Caco-2 (cell line): Measurements from ENCODE around the gene ESPL1. TPM values are rescaled to one million over a fixed set of nuclear protein-coding genes. Genes with fewer than 3 reads are reported as not detected.

Source experiments
- BruUV-seq: library from RNA; stranded (reverse); fragments of 400-500 nt; replicated peaks from 2 replicates; lab custom pipeline; 2021; lab: Mats Ljungman, UMichigan
- CTCF ChIA-PET: fragments of 300-600 bp; sonication (Branson Sonifier 250); formaldehyde crosslinking; loops from one replicate; lab custom pipeline; 2022; ENCODE audit warnings: antibody characterized with exemption; lab: Charles Lee
- POLR2A ChIA-PET: fragments of 300-600 bp; sonication (Branson Sonifier 250); formaldehyde crosslinking; loops from one replicate; lab custom pipeline; 2022; ENCODE audit warnings: antibody characterized with exemption; lab: Charles Lee
- DNase-seq, 2 experiments: peaks; one replicate each; pipeline versions ENCODE4 v3.0.0 to v3.0.0-alpha.2; 2020 to 2022
- H3K27me3 ChIP-seq: replicated peaks from 2 replicates; pipeline ENCODE4 v1.6.0; 2011; ENCODE audit warnings: low read length; ENCODE audit not compliant: control insufficient read depth, insufficient read depth
- H3K36me3 ChIP-seq: 2 replicates; pipeline ENCODE4 v1.5.1; 2011; ENCODE audit warnings: low read length; ENCODE audit not compliant: control insufficient read depth, insufficient read depth
- H3K4me1 ChIP-seq: fragments of 250-450 bp; sonication (Bioruptor Pico); 2 replicates; pipeline ENCODE4 v1.5.1; 2020; ENCODE audit warnings: mild to moderate bottlenecking
- H3K4me3 ChIP-seq: 2 replicates; pipeline ENCODE4 v1.5.1; 2011; ENCODE audit warnings: low read depth, mild to moderate bottlenecking, control low read depth, low read length
- H3K9me3 ChIP-seq: fragments of 250-450 bp; sonication (Bioruptor Pico); 2 replicates; pipeline ENCODE4 v1.5.1; 2020; ENCODE audit warnings: mild to moderate bottlenecking, moderate library complexity
- H3K27ac Mint-ChIP-seq: one replicate; pipeline ENCODE4 v1.8.0; 2022; ENCODE audit warnings: mixed read lengths; ENCODE audit not compliant: unreplicated experiment
- H3K27me3 Mint-ChIP-seq: one replicate; pipeline ENCODE4 v1.8.0; 2022; ENCODE audit warnings: mixed read lengths; ENCODE audit not compliant: insufficient read depth, unreplicated experiment
- H3K36me3 Mint-ChIP-seq: one replicate; pipeline ENCODE4 v1.8.0; 2022; ENCODE audit warnings: mild to moderate bottlenecking, mixed read lengths; ENCODE audit not compliant: insufficient read depth, unreplicated experiment
- H3K4me1 Mint-ChIP-seq: one replicate; pipeline ENCODE4 v1.8.0; 2022; ENCODE audit warnings: low read depth, mixed read lengths; ENCODE audit not compliant: unreplicated experiment
- H3K4me3 Mint-ChIP-seq: one replicate; pipeline ENCODE4 v1.8.0; 2022; ENCODE audit warnings: mild to moderate bottlenecking, moderate library complexity, mixed read lengths; ENCODE audit not compliant: unreplicated experiment
- H3K9me3 Mint-ChIP-seq: one replicate; pipeline ENCODE4 v1.8.0; 2022; ENCODE audit warnings: mixed read lengths; ENCODE audit not compliant: unreplicated experiment
- intact Hi-C: fragments of 100-400 bp; cut with micrococcal nuclease; formaldehyde crosslinking; loops from one replicate; pipeline ENCODE4 v1.10.0; 2022; ENCODE audit not compliant: unreplicated experiment
- total RNA-seq: library from RNA; stranded (reverse); gene quantifications from 2 replicates; pipeline ENCODE4 v1.2.3, GENCODE V29; 2022
- TF ChIP-seq, protein P1 (sequence below), 2 experiments: fragments of 200-600 bp in 1 of 2; IDR thresholded peaks; 1 replicate in 1 of 2; 2 replicates in 1 of 2; pipeline versions ENCODE4 v1.5.1 to v1.8.0; 2011 to 2022; ENCODE audit warnings: antibody characterized with exemption in 1 of 2, control low read depth in 1 of 2, inconsistent platforms in 1 of 2, low read depth in 1 of 2, low read length in 1 of 2, mild to moderate bottlenecking in 1 of 2, moderate library complexity in 1 of 2; ENCODE audit not compliant: insufficient read depth in 1 of 2, severe bottlenecking in 1 of 2, unreplicated experiment in 1 of 2

ESPL1 gene
- total RNA-seq, 1 experiment from 2014 or later, result 32.3 TPM

DNA sequence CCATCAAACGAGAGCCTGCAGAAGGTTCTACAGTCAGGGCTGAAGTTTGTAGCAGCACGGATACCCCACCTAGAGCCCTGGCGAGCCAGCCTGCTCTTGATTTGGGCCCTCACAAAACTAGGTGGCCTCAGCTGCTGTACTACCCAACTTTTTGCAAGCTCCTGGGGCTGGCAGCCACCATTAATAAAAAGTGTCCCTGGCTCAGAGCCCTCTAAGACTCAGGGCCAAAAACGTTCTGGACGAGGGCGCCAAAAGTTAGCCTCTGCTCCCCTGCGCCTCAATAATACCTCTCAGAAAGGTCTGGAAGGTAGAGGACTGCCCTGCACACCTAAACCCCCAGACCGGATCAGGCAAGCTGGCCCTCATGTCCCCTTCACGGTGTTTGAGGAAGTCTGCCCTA is 18.3 kb downstream of the ESPL1 start:
- CTCF ChIA-PET, result interaction anchor here (0.9 to 4.8 kb wide), 3 partner anchors 35 to 73 kb away, joined by 3 to 41 read pairs (median 6); partner anchors contain the start of gene AAAS
- Mint-ChIP-seq H3K9me3 (no peaks in the 10 kb centered on the region), H3K27ac (no peak overlapping the region), H3K27me3 (no peaks in the 10 kb centered on the region), H3K36me3 (peaks cover 30% of the 10 kb centered on the region), H3K4me3 (no peak overlapping the region), H3K4me1 (no peaks in the 10 kb centered on the region)
- no peak for DNase-seq
- H3K27me3 ChIP-seq, result no peaks in the 10 kb centered on the region
- no peaks in the 10 kb centered on the region for H3K9me3 ChIP-seq
- no TSS peak for BruUV-seq
- POLR2A ChIA-PET, result no interaction called here
- H3K4me1 ChIP-seq, result no peaks in the 10 kb centered on the region
- intact Hi-C loops, result loop anchor here (2.0 kb wide), 1 partner anchor 66 kb away; no protein-coding TSS in a partner anchor
- no peak overlapping the region for H3K4me3 ChIP-seq
- peaks cover 2% of the 10 kb centered on the region; the same call in 1 of the 2 replicates for H3K36me3 ChIP-seq
- TF ChIP-seq, protein P1, sequence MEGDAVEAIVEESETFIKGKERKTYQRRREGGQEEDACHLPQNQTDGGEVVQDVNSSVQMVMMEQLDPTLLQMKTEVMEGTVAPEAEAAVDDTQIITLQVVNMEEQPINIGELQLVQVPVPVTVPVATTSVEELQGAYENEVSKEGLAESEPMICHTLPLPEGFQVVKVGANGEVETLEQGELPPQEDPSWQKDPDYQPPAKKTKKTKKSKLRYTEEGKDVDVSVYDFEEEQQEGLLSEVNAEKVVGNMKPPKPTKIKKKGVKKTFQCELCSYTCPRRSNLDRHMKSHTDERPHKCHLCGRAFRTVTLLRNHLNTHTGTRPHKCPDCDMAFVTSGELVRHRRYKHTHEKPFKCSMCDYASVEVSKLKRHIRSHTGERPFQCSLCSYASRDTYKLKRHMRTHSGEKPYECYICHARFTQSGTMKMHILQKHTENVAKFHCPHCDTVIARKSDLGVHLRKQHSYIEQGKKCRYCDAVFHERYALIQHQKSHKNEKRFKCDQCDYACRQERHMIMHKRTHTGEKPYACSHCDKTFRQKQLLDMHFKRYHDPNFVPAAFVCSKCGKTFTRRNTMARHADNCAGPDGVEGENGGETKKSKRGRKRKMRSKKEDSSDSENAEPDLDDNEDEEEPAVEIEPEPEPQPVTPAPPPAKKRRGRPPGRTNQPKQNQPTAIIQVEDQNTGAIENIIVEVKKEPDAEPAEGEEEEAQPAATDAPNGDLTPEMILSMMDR (IDR thresholded peaks at IDR 0.05; ENCODE audit: insufficient read depth in 1 of 2, low read depth in 1 of 2, low read length in 1 of 2, severe bottlenecking in 1 of 2, unreplicated experiment in 1 of 2), result no peak

DNA sequence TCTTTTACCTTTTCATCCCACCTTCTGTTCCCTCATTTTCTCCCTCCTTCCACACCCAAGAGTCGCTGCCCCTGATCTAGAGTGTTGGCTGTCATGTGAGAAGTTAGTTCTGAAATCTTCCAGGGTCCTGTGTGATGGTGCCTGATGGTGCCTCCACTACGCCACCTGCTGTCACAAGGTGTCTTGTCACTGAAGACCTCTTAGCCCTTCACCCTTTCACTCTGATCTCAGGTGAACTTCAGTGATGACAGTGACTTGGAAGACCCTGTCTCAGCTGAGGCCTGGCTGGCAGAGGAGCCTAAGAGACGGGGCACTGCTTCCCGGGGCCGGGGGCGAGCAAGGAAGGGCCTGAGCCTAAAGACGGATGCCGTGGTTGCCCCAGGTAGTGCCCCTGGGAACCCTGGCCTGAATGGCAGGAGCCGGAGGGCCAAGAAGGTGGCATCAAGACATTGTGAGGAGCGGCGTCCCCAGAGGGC is 19.7 kb downstream of the ESPL1 start:
- H3K36me3 ChIP-seq, result peaks cover 2% of the 10 kb centered on the region; the same call in 1 of the 2 replicates

GRCh38 chr12:53288322-53288721 is 20.2 kb downstream of the ESPL1 start:
- no TSS peak for BruUV-seq
- POLR2A ChIA-PET, result no interaction called here
- no peak for DNase-seq
- H3K36me3 ChIP-seq, result peaks cover 2% of the 10 kb centered on the region; the same call in 1 of the 2 replicates
- no peaks in the 10 kb centered on the region for H3K27me3 ChIP-seq
- no peaks in the 10 kb centered on the region for H3K4me1 ChIP-seq
- Mint-ChIP-seq H3K27ac (no peak overlapping the region), H3K9me3 (no peaks in the 10 kb centered on the region), H3K4me1 (no peaks in the 10 kb centered on the region), H3K4me3 (no peak overlapping the region), H3K27me3 (no peaks in the 10 kb centered on the region), H3K36me3 (peaks cover 20% of the 10 kb centered on the region)
- no peaks in the 10 kb centered on the region for H3K9me3 ChIP-seq
- TF ChIP-seq, protein P1 (IDR thresholded peaks at IDR 0.05; ENCODE audit: insufficient read depth in 1 of 2, low read depth in 1 of 2, low read length in 1 of 2, severe bottlenecking in 1 of 2, unreplicated experiment in 1 of 2), result no peak
- CTCF ChIA-PET, result interaction anchor here (0.5 to 4.8 kb wide), 6 partner anchors 33 to 108 kb away, joined by 3 to 41 read pairs (median 4); partner anchors contain the start of genes AAAS, CSAD and ZNF740
- H3K4me3 ChIP-seq, result no peak overlapping the region
- intact Hi-C loops, result no loop called here

More for the DNA sequence above, 19.7 kb downstream of the ESPL1 start:
- no peaks in the 10 kb centered on the region for H3K9me3 ChIP-seq
- Mint-ChIP-seq H3K36me3 (peaks cover 20% of the 10 kb centered on the region), H3K4me1 (no peaks in the 10 kb centered on the region), H3K27ac (no peak overlapping the region), H3K9me3 (no peaks in the 10 kb centered on the region), H3K27me3 (no peaks in the 10 kb centered on the region), H3K4me3 (no peak overlapping the region)
- intact Hi-C loops, result loop anchor here (1.0 to 2.0 kb wide), 3 partner anchors 67 to 221 kb away; no protein-coding TSS in a partner anchor
- H3K4me1 ChIP-seq, result no peaks in the 10 kb centered on the region
- POLR2A ChIA-PET, result no interaction called here
- DNase-seq, result peak; percentile 65 to 76
- no TSS peak for BruUV-seq
- TF ChIP-seq, protein P1 (IDR thresholded peaks at IDR 0.05; ENCODE audit: insufficient read depth in 1 of 2, low read depth in 1 of 2, low read length in 1 of 2, severe bottlenecking in 1 of 2, unreplicated experiment in 1 of 2), result peak; percentile 72 to 76
- H3K27me3 ChIP-seq, result no peaks in the 10 kb centered on the region
- CTCF ChIA-PET, result interaction anchor here (0.5 to 4.8 kb wide), 4 partner anchors 33 to 75 kb away, joined by 3 to 41 read pairs (median 4); partner anchors contain the start of gene AAAS
- no peak overlapping the region for H3K4me3 ChIP-seq
